Dendritic cell treated with granulocyte-macrophage colony-stimulating factor and Interleukin-4, amounts not matched to agents 40 ng/mL and 50 ng/mL, for 4 days (primary cell): ENCODE measurements around the gene NXPH2.

Experiments
- H3K27ac Mint-ChIP-seq: one replicate; pipeline ENCODE4 v1.8.0; 2022; ENCODE audit warnings: mild to moderate bottlenecking, mixed read lengths
- H3K27me3 Mint-ChIP-seq: one replicate; pipeline ENCODE4 v1.8.0; 2022; ENCODE audit warnings: mild to moderate bottlenecking, mixed read lengths
- H3K36me3 Mint-ChIP-seq: one replicate; pipeline ENCODE4 v1.8.0; 2022; ENCODE audit warnings: low read depth, mixed read lengths
- H3K4me1 Mint-ChIP-seq: one replicate; pipeline ENCODE4 v1.8.0; 2022; ENCODE audit warnings: low read depth, mixed read lengths
- H3K4me3 Mint-ChIP-seq: one replicate; pipeline ENCODE4 v1.8.0; 2022; ENCODE audit warnings: mild to moderate bottlenecking, moderate library complexity, mixed read lengths
- H3K9me3 Mint-ChIP-seq: one replicate; pipeline ENCODE4 v1.8.0; 2022; ENCODE audit warnings: mixed read lengths
- intact Hi-C: fragments of 100-400 bp; cut with micrococcal nuclease; formaldehyde crosslinking; loops from one replicate; pipeline ENCODE4 v1.15.0; 2022

The NXPH2 gene

GRCh38 chr2:138630164-138630563, 150.0 kb downstream of the NXPH2 start:
- no peaks in the 10 kb centered on the region for H3K27me3 Mint-ChIP-seq
- no peaks in the 10 kb centered on the region for H3K9me3 Mint-ChIP-seq
- H3K27ac Mint-ChIP-seq = no peak overlapping the region
- intact Hi-C loops = no loop called here
- peaks cover 5% of the 10 kb centered on the region for H3K4me1 Mint-ChIP-seq
- no peaks in the 10 kb centered on the region for H3K36me3 Mint-ChIP-seq
- H3K4me3 Mint-ChIP-seq = no peak overlapping the region

- intact Hi-C loops = no loop called here
- no peak overlapping the region for H3K4me3 Mint-ChIP-seq
- peaks cover 10% of the 10 kb centered on the region for H3K4me1 Mint-ChIP-seq
- H3K36me3 Mint-ChIP-seq = no peaks in the 10 kb centered on the region
- no peaks in the 10 kb centered on the region for H3K27me3 Mint-ChIP-seq
- no peak overlapping the region for H3K27ac Mint-ChIP-seq
- H3K9me3 Mint-ChIP-seq = no peaks in the 10 kb centered on the region
Measured at GRCh38 chr2:138626148-138626547, 154.0 kb downstream of the NXPH2 start.

- Mint-ChIP-seq H3K36me3 (no peaks in the 10 kb centered on the region), H3K27ac (no peak overlapping the region), H3K27me3 (peaks cover 2% of the 10 kb centered on the region), H3K9me3 (no peaks in the 10 kb centered on the region), H3K4me1 (peaks cover 10% of the 10 kb centered on the region), H3K4me3 (no peak overlapping the region)
- intact Hi-C loops = no loop called here
Measured at GRCh38 chr2:138622613-138623012, 157.6 kb downstream of the NXPH2 start.

GRCh38 chr2:138621139-138621538, 159.1 kb downstream of the NXPH2 start:
- H3K4me1 Mint-ChIP-seq = peaks cover 9% of the 10 kb centered on the region
- H3K9me3 Mint-ChIP-seq = no peaks in the 10 kb centered on the region
- peaks cover 2% of the 10 kb centered on the region for H3K27me3 Mint-ChIP-seq
- intact Hi-C loops = no loop called here
- H3K27ac Mint-ChIP-seq = no peak overlapping the region
- no peak overlapping the region for H3K4me3 Mint-ChIP-seq
- no peaks in the 10 kb centered on the region for H3K36me3 Mint-ChIP-seq

GRCh38 chr2:138620431-138620830, 159.8 kb downstream of the NXPH2 start:
- Mint-ChIP-seq H3K4me1 (peaks cover 5% of the 10 kb centered on the region), H3K27ac (no peak overlapping the region), H3K9me3 (no peaks in the 10 kb centered on the region), H3K27me3 (peaks cover 2% of the 10 kb centered on the region), H3K4me3 (no peak overlapping the region), H3K36me3 (no peaks in the 10 kb centered on the region)
- intact Hi-C loops = no loop called here
